OCI-LY7 (cell line): ENCODE results near the gene SNRPB.

Source experiments
- CTCF ChIP-seq: fragments of 200-600 bp; sonication (generic); conservative IDR thresholded peaks from 2 replicates; pipeline ENCODE4 v1.5.1; 2014; ENCODE audit warnings: mild to moderate bottlenecking, antibody characterized with exemption, low read length, moderate library complexity, mixed read lengths
- EZH2phosphoT487 ChIP-seq: fragments of 200-600 bp; sonication (generic); IDR thresholded peaks from 2 replicates; pipeline ENCODE4 v1.6.1; 2018; ENCODE audit warnings: low read depth, borderline replicate concordance, mild to moderate bottlenecking, mixed run types, antibody characterized with exemption, low read length, moderate library complexity, mixed read lengths

GRCh38 chr20:2429051-2429450 is 41.5 kb downstream of the SNRPB start:
- TF ChIP-seq CTCF, result no peak
- no peak for TF ChIP-seq EZH2phosphoT487
